NCI-H2227 (cell line): Measurements from ENCODE around the gene TMBIM1.

Source experiments
- DNase-seq: peaks from one replicate; lab custom pipeline; 2025; ENCODE audit not compliant: unreplicated experiment; lab: John Stamatoyannopoulos, UW

TMBIM1 gene, protein sequence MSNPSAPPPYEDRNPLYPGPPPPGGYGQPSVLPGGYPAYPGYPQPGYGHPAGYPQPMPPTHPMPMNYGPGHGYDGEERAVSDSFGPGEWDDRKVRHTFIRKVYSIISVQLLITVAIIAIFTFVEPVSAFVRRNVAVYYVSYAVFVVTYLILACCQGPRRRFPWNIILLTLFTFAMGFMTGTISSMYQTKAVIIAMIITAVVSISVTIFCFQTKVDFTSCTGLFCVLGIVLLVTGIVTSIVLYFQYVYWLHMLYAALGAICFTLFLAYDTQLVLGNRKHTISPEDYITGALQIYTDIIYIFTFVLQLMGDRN

DNA sequence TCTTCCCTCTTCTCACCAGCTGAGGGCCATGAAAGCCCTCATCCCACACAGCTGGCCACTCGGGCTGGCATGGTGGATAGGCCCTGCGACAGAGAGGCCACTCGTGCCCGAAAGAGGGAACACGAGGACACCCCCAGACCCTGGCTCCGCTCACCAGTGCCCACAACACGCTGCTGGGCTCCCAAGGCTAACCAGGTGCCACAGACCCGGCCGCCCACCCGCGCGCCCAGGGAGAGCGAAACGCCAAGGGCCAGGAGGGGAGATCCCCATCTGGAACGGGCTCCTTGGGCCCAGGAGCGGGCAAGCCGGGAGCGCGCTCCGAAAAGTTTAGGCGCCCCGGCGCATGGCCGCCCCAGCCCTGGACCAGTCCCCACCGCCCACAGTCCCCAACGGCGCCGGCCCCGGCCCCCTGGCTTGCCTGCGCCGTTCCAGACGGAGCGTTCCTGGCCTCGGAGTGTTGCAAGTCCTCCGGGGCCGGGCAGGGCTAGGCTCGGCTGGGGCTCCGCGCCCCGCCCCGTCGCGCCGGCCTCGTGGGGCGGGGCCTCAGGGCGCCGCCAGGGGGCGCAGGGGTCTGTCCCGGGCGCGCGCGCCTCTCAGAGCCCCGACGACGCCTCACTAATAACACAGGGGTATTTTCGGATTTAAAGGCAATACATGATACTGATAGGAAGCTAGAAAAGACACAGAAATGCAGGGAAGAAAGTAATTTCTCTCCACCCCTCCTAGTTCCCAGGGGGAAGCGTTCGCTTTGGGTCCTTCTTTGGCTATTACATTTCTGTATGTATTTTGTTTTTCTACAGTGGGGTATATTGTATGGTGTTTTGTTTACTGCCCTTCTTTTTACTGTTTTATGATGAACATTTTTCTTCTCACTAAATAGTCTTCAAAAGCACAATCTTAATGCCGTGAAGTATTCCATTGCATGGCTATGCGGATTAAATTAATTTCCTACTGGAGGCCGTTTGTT, at the start of gene TMBIM1:
Gene TMBIM1, minus strand, starts transcription at position 456 of the 967 bp plus-strand sequence. CDS start 10,362 bp downstream, outside the sequence.
- DNase-seq, result peak; percentile 49

DNA sequence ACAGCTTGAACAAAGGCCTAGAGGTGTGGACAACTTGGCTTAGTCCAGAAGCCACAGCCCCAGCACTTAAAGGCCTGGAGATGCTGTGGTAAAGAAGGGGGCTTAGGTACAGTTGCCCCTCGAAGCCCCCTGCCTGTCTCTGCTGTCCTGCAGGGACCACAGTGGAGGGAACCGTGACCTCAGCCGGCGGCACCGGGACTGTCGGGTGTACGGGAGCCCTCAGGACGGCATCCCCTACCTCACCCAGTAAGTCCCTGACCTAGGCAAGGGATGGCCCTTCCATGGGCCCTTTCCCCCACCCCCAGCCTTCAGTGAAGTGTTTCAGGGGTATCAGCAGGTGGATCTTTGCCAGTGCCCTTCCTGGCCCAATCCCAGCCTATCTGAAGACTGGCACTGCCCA, 49.1 kb upstream of the TMBIM1 start:
- no peak for DNase-seq

DNA sequence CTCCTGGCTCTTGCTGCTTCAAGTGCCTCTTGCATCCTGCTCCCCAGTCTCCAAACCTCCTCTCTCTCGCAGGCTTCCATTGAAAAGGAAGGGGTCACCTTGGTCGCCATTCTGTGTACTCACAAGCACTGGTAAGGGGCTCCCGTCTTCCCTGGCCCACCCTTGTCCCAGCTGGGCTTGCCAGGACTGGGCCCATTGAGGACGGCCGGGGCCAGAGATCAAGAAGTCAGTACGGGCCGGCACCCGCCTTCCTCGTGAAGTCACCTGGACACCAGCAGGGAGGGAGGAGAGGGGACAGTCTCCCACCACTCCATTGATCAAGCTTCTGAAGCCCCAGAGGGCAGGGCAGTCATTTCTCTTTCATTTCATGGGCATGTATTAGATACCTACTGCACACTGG, 48.4 kb upstream of the TMBIM1 start:
- DNase-seq, result no peak

DNA sequence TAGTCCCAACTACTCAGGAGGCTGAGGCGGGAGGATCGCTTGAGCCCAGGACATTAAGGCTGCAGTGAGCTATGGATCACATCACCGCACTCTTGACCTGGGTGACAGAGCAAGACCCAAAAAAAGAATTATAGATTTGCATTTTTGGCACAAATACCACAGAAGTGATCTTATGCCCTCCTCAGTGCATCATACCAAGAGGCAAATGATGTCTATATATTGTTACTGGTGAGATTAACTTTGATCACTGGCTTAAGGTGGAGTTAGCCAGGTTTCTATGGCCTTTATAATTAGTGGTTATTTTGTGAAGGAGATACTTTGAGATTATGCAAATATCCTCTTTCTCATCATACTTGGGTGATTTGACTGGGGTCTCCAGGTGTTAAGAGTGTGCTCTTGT, 42.2 kb upstream of the TMBIM1 start:
- DNase-seq, result no peak

DNA sequence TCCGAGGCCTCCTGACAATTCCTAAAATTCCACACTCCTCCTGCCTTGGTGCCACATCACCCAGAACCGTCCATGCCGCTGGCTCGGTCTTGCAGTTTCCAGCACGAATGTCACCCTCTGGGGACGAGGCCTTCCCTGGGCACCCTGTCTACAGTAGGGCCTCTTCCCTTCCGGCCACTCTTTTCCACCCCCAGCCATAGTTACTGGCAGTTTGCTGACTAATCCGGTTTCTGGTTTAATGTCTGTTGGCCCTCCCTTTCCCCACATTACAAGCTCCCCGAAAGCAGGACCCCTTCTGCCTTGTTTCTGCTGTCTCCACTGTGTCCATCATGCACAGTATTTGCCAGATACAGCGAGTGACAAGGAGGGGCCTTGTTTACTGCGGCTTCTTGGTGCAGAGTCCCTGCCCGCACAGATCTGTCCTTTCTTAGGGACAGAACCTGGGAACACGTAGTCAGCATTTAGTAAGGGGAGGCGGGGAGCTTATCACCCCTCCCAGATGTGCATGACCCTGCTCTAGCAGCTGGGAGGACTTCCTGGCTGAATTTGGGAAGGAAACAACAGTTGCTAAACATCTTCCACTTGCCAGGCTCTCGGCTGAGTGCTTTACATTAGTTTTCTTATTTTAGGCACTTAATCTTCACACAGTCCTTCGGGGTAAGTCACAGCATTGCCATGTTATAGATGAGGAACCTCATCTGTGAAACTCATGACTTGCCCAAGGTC, 40.8 kb upstream of the TMBIM1 start:
- no peak for DNase-seq

DNA sequence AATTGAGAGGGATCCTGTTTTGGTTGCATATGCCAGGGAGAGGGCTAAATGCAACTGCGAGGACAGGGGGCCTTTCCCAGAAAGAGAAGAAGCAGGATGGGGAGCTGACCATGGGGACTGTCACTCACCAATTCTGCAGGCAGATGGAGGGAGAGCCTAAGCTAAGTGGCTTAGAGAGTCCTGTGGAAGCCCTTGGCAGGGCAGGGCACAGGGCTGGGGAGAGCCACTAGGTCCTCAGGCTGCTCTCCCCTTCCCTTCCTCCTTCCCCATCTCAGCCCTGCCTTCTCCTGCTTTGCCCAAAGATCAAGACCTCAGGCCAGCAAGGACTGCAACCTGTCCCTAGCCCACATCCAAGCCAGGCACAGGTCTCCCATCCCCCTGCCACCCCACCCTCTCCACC, 40.0 kb upstream of the TMBIM1 start:
- no peak for DNase-seq

DNA sequence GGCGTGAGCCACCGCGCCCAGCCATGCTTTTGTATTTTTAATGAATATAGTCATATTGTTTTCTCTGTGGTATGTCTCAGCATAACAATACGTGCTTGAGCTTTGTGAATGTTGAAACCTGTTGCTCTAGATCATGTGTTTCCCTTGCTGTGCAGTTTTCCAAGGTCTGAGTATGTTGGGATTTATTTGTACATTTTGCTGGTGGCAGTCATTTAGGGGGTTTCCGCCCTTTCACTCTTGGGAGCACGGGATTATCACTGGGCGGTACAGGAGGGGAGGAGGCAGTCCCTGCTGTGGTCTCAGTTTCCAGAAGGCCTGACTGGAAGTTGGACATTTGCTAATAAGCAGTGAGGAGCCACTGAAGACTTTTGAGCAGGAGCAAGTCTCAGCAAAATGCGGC, 39.4 kb upstream of the TMBIM1 start:
- no peak for DNase-seq

DNA sequence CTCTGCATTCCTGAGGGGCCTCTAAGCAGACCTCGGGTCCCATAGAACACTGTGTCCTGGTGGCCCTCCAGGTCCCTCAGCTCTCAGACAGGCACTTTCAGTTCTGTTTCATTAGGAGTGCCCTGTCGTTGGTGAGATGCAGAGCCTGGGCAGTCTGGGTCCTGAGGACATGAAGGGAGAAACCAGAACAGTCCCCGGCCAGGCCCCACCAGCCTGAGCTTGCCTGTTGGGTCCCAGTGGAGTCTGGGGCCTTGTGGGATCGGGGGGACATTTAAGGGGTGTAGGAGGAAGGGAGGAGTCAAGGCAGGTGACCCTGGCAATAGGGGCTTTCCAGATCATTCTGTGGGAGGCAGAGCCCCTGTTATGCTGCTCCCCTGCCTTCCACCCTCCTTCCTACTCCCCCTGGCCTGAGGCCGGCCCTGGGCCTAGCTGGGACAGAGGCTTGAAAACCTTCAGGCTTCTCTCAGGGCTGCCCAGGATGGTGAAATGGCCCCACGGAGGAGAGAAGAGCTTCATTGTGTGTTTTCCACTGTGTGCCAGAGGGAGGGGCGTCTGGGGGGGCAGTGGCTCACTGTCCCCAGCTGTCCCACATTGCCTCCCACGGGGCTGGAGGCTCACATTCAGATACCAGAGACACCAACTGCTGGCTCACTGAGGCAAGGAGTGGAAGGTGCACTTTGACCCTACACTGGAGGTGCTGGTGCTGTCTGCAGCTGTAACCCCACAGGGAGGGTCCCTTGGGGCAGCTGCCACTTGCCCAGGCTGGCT, 37.7 kb upstream of the TMBIM1 start:
- no peak for DNase-seq

DNA sequence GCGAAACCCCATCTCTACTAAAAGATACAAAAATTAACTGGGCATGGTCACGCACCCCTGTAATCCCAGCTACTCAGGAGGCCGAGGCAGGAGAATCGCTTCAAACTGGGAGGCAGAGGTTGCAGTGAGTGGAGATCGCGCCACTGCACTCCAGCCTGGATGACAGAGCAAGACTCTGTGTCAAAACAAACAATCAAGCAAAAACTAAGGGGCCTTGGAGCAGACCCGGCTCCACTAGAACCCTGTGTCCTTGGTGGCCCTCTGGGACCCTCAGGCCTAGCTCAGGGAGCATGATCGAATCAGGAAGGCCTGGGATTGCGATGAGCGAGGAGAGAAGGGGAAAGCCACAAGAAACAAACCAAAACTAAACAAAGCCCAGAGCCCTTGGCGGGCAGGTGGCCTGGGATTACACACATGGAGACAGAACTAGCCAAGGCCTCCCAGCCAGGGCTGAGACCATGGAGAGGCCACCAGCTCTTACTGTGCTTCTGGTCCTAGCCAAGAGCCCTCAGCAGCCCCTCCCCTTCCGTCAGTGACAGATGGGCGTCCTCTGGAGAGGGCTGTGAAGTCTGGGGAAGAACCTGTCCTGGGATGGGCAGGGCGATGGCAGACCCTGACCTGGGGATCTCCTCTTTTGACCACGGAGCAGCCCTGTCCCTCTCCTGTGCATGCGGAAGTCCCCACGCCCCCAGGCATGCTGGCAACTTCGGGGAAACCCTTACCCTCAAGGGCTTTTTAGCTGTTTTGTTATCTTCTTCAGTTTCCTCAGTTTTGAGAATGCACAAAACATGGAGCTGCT, 36.9 kb upstream of the TMBIM1 start:
- no peak for DNase-seq

DNA sequence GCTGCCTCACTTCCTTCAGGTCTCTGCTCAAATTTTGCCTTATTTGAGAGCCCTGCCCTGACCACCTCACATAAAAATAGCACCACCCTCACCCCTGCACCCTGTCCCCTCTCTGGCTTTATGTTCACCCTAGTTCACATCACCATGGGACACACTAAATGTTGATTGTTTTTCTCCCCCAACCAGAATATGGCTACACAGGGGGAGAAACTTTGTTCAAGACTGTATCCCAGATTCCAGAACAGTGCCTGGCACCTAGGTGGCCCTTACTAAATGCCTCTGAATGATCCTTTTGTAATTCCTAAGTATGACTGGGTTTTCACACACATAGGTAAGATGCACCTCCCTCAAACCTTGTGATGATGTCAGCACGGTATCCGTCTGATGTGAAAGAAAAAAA, 36.0 kb upstream of the TMBIM1 start:
- no peak for DNase-seq

DNA sequence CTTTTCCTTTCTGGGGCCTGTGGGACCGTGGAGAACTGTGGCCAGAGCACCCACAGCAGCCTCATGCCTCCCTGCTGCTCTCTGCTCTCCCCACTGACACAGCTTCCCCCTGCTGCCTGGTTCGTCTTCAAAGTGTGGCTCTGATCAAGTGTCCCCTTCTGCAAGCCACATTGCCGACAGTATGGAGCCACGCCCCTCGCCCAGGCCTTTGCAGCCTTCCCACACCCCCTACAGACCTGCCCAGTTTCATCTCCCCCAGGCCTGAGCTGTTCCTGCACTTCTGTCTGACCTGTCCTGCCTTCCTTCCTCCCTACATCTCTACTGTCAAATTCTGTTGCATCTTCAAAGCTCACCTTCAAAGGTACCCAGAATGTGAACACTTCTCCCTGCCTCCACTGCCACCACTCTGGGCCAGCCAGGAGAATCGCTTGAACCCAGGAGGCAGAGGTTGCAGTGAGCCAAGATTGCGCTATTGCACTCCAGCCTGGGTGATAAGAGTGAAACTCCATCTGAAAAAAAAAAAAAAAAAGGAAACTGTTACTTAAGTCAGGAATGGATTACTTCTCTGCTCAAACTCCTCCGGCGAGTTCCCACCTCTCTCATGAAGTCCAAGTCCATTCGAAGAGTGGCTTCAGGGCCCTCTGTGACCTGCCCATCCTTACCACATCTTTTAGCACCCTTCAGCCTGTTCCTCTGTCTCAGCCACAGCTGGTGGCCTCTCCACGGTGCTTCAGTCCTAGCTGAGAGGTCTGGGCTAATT, 35.3 kb upstream of the TMBIM1 start:
- no peak for DNase-seq

DNA sequence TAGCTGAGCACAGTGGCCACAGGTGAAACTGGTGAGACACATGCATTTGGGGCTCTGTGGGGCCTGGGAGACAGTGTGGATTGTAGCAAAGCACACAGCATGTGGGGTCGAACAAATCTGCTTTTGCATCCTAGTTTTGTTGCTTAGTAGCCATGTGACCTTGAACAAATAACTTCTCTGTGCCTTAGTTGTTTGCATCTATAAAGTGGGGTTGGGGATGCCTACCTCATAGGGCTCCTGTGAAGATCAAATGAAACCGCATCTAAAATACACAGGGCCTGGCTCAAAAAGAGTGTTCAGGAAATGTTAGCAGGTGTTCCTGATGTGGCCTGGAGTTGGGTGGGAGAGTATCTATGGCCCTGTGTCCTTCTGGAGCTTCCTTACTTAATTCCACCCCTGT, 34.0 kb upstream of the TMBIM1 start:
- DNase-seq, result no peak

DNA sequence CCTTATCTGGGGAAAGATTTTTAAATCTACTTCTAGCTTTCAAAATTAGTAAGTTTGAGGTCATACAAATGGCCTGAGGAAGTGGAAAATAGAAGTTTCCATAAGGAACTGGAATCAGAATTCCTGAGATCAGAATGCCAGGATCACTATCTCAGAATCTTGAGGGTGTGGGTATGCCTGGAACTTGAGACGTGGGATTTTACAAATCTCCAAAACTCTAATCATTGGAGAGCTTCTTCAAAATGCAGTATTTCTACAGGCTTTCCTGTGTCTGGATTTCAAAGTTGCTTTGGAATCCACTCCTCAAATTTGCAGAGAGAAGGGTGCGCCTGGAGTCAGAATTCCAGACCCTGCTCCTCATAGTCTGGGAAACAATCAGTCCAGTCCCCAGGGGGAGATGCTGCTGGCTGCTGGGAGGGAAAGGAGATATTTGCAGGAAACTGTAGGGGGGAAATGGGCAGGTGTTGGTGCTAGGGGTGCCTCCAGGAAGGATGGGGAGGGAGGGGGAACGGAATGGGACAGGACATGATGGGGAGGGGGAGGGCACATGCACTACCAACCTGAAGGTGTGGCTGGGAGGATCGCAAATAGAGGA, 33.4 kb upstream of the TMBIM1 start:
- DNase-seq, result no peak

DNA sequence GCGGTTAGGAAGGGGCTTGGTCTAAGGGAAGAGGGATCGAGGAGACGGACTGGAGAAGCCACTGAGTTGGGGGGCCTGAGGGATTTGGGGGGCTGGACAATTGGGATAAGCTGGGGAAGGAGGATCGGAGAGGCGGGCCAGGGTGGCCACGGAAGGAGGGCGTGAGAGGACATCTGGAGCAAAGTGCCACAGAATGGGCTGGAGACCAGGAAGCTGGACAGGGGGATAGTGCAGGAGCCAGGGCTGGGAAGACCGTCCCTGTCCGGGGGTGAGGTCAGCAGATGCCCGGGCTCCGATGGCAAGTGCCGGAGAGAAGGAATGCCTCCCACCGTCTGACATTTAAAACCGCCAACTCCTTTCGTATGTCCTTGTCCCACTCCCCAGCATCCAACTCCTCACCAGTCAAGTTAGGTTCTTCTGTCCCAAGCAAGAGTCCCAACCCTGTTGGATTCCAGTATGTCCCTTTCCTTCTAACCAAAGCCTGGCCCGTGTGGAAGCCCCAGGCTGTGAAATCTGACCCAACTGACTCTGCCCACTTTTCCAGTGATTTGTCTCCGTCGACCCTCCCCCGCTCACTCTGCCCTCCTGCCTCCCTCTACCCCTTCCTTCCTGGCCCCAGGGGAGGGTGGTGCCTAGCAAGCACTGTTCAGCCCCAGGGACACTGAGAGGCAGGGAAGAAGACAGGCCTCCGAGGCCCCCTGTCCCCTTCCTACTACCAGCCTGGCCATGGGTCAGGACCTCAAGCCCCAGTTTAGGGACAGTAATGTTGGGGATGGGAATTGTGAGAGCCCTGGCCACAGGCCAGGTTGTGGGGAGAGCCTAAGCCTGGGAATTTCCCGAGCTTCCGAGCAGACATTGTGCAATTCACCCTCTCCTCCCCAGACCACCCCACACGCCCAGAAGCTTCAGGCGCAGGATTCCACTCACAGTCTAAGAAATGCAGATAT, 31.5 kb upstream of the TMBIM1 start:
- DNase-seq, result no peak

DNA sequence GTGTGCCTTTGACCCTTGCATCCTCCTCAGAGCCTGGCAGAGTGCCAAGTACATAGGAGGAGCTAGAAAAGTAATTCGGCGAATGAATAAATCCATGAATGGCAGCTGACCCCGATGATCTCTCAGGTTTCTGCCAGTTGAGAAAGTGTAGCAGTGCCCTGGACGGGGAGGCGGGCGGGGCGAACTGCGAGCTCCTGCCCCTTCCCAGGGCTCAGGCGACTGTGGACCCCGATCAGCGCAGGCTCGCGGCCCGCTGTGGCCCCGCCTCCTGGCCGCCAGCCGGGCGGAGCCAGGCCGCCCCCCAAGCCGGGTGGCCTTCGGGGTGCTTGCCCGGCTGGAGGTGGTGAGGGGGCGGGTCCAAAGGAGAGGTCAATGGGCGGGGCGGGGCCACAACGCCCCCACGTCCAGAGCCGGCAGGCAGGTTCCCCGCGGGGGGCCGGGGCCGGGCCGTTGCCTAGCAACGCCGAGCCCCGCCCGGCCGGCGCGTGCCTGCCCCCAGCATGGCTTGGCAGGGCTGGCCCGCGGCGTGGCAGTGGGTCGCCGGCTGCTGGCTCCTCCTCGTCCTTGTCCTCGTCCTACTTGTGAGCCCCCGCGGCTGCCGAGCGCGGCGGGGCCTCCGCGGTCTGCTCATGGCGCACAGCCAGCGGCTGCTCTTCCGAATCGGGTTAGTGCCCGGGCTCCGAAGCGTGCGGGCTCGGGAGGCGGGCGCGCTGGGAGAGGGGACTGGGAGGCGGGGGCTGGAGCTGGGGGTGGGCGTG, 30.6 kb upstream of the TMBIM1 start:
- peak; percentile 96 for DNase-seq

DNA sequence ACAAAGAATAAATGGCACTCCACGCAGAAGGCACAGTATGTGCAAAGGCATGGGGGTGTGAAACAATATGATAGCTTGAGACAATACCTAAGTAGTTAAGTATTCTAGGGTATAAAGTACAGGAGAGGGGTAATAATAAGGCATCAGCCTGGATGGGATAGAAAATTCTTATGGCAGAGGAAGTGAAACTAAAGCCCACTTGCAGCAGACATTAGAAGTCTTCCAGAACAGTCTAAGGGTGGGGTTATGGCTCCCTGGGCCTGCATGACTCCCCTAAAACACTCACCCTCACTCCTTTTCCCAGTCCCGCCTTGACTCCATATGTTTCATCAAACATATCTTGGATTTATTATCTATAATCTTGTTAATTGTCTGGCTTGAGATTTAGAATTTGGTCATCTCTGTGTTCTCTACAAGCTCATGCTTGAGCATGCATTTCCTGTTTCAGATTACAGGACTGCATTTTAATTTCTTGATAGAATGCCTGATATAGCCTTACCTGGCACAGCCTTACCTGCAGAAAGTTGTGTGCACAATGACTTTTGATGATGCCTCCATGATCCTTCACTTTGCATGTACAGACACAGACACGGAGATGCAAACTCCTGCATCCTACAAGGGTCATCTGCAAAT, 28.5 kb upstream of the TMBIM1 start:
- DNase-seq, result no peak
